Endothelial cell of umbilical vein (primary cell): ENCODE data around the gene CELF1. TPM values are rescaled to one million over a fixed set of nuclear protein-coding genes. Genes with fewer than 3 reads are reported as not detected.
A peak's percentile ranks its signal among the peaks of the same experiment; 100 is the strongest.

Experiments used
- BruUV-seq: library from RNA; stranded (reverse); fragments of 400-500 nt; replicated peaks from 2 replicates; lab custom pipeline; 2021; lab: Mats Ljungman, UMichigan
- CTCF ChIA-PET: fragments of 300-600, 350-600 bp; sonication (Branson Sonifier 250); formaldehyde crosslinking; loops from one replicate; lab custom pipeline; 2021; ENCODE audit warnings: antibody characterized with exemption, inconsistent platforms; lab: Charles Lee
- POLR2A ChIA-PET: fragments of 300-600, 350-600 bp; sonication (Branson Sonifier 250); formaldehyde crosslinking; loops from one replicate; lab custom pipeline; 2021; ENCODE audit warnings: antibody characterized with exemption, inconsistent platforms; lab: Charles Lee
- DNase-seq: peaks from one replicate; pipeline ENCODE4 v3.0.0-alpha.2; 2011; ENCODE audit warnings: low read depth, low spot score
- FAIRE-seq: peaks from 2 replicates; lab custom pipeline; 2011; peaks lifted over from hg19 to GRCh38; lab: Jason Lieb, UNC
- H2AFZ ChIP-seq: 2 replicates; pipeline ENCODE4 v1.6.0; 2012; ENCODE audit warnings: low read depth, low read length, control low read depth, inconsistent platforms
- H3K27ac ChIP-seq: 2 replicates; pipeline ENCODE4 v1.5.1; 2011; ENCODE audit warnings: low read depth, mild to moderate bottlenecking, control low read depth, low read length, moderate library complexity; ENCODE audit not compliant: insufficient read depth
- H3K27me3 ChIP-seq, 2 experiments: 2 replicates each; pipeline versions ENCODE4 v1.6.0 to v1.6.1; 2011; ENCODE audit warnings: low read length in 2 of 2, mixed read lengths in 1 of 2; ENCODE audit not compliant: control insufficient read depth in 2 of 2, insufficient read depth in 2 of 2
- H3K36me3 ChIP-seq, 2 experiments: 2 replicates in 1 of 2; 3 replicates in 1 of 2; pipeline ENCODE4 v1.5.1; 2011; ENCODE audit warnings: low read length in 2 of 2, mild to moderate bottlenecking in 1 of 2, moderate library complexity in 1 of 2; ENCODE audit not compliant: control insufficient read depth in 2 of 2, insufficient read depth in 2 of 2; ENCODE audit errors: extremely low read depth in 1 of 2
- H3K4me1 ChIP-seq: 3 replicates; pipeline ENCODE4 v1.5.1; 2011; ENCODE audit warnings: mild to moderate bottlenecking, low read length; ENCODE audit not compliant: control insufficient read depth, insufficient read depth; ENCODE audit errors: extremely low read depth
- H3K4me2 ChIP-seq: 2 replicates; pipeline ENCODE4 v1.6.1; 2011; ENCODE audit warnings: low read length, control low read depth, mixed read lengths; ENCODE audit not compliant: insufficient read depth
- H3K4me3 ChIP-seq, 3 experiments: fragments of 200-600 bp in 1 of 3; sonication (generic), shearing (Covaris generic) in 1 of 3; replicated peaks in 1 of 3; 2 replicates each; pipeline ENCODE4 v1.5.1; 2011 to 2016; ENCODE audit warnings: control low read depth in 3 of 3, low read length in 3 of 3, mild to moderate bottlenecking in 2 of 3, inconsistent platforms in 1 of 3, low read depth in 1 of 3, moderate library complexity in 1 of 3; ENCODE audit not compliant: insufficient read depth in 1 of 3
- H3K79me2 ChIP-seq: 2 replicates; pipeline ENCODE4 v1.6.0; 2012; ENCODE audit warnings: low read length, inconsistent platforms; ENCODE audit not compliant: control insufficient read depth, insufficient read depth
- H3K9ac ChIP-seq: replicated peaks from 2 replicates; pipeline ENCODE3; 2011; ENCODE audit warnings: low read length, control low read depth; ENCODE audit not compliant: insufficient read depth; ENCODE audit errors: extremely low read depth
- H3K9me1 ChIP-seq: replicated peaks from 3 replicates; pipeline ENCODE4 v1.6.0; 2011; ENCODE audit warnings: mild to moderate bottlenecking, low read length; ENCODE audit not compliant: control insufficient read depth, insufficient read depth; ENCODE audit errors: extremely low read depth
- H3K9me3 ChIP-seq: replicated peaks from 2 replicates; pipeline ENCODE4 v1.5.1; 2012; ENCODE audit warnings: low read length, inconsistent platforms; ENCODE audit not compliant: control insufficient read depth, insufficient read depth
- H4K20me1 ChIP-seq: replicated peaks from 2 replicates; pipeline ENCODE3; 2011; ENCODE audit warnings: mild to moderate bottlenecking, low read length; ENCODE audit not compliant: control insufficient read depth, insufficient read depth; ENCODE audit errors: extremely low read depth
- CTCF ChIP-seq, 2 donors: IDR thresholded peaks; 1 replicate in 1 of 2; 2 replicates in 1 of 2; pipeline ENCODE4 v1.5.1; 2011; ENCODE audit warnings: low read length in 2 of 2, mild to moderate bottlenecking in 2 of 2, moderate library complexity in 2 of 2, control low read depth in 1 of 2, inconsistent platforms in 1 of 2, low read depth in 1 of 2; ENCODE audit not compliant: insufficient read depth in 1 of 2; ENCODE audit errors: extremely low read depth in 1 of 2
- EZH2 ChIP-seq: IDR thresholded peaks from 2 replicates; pipeline ENCODE4 v1.6.1; 2012; ENCODE audit warnings: borderline replicate concordance, low read depth, mild to moderate bottlenecking, moderate library complexity, low read length, inconsistent platforms; ENCODE audit not compliant: severe bottlenecking
- FOS ChIP-seq: IDR thresholded peaks from 2 replicates; pipeline ENCODE4 v1.6.1; 2011; ENCODE audit warnings: mild to moderate bottlenecking, low read length, moderate library complexity, borderline replicate concordance; ENCODE audit not compliant: insufficient read depth
- GATA2 ChIP-seq: IDR thresholded peaks from 2 replicates; pipeline ENCODE4 v1.7.0; 2011; ENCODE audit warnings: low read depth, mild to moderate bottlenecking, moderate library complexity, mixed read lengths, low read length; ENCODE audit not compliant: insufficient read length, insufficient read depth
- JUN ChIP-seq: IDR thresholded peaks from 2 replicates; pipeline ENCODE4 v1.6.1; 2011; ENCODE audit warnings: borderline replicate concordance, low read depth; ENCODE audit not compliant: insufficient read length, insufficient read depth
- MAX ChIP-seq: IDR thresholded peaks from 2 replicates; pipeline ENCODE4 v1.6.1; 2011; ENCODE audit not compliant: insufficient read depth, insufficient read length
- MYC ChIP-seq: IDR thresholded peaks from one replicate; pipeline ENCODE4 v1.6.1; 2011; ENCODE audit warnings: mild to moderate bottlenecking, low read depth, low read length
- POLR2A ChIP-seq: IDR thresholded peaks from 2 replicates; pipeline ENCODE4 v1.6.1; 2012; ENCODE audit warnings: low read depth, mild to moderate bottlenecking, control low read depth, low read length
- POLR2AphosphoS5 ChIP-seq: IDR thresholded peaks from 2 replicates; pipeline ENCODE4 v1.6.1; 2012; ENCODE audit warnings: low read depth, mild to moderate bottlenecking, control low read depth, low read length, moderate library complexity; ENCODE audit not compliant: insufficient read depth
- dilution Hi-C: fragments of 300-500 bp; cut with MboI; formaldehyde crosslinking; loops from one replicate; pipeline ENCODE4 v1.15.0; 2019; ENCODE audit warnings: low sequenced_read_pairs; ENCODE audit not compliant: extremely low pct_ligation_motif_present
- intact Hi-C: fragments of 100-400 bp; cut with micrococcal nuclease; formaldehyde crosslinking; loops from one replicate; pipeline ENCODE4 v1.10.0; 2022
- polyA plus RNA-seq, 4 experiments: library from polyadenylated mRNA; depleted of rRNA in 3 of 4; stranded (reverse) in 3 of 4; unstranded in 1 of 4; fragments of >200 nt; gene quantifications; 2 replicates each; pipeline versions ENCODE4 v1.2.1 to v1.2.3, GENCODE V29; 2011 to 2012; ENCODE audit warnings: missing spikeins in 1 of 4
- total RNA-seq: library from RNA; stranded (reverse); gene quantifications from 2 replicates; pipeline ENCODE4 v1.2.3, GENCODE V29; 2021

CELF1 gene
- total and polyA plus RNA-seq, 2 donors (not counting 3 experiments of a cell fraction or from before 2014, with no cell fraction given): 66.3 to 120 TPM

GRCh38 chr11:47418454-47419259 is 134.3 kb downstream of the CELF1 start:
- H3K9ac ChIP-seq: no peak overlapping the region
- FAIRE-seq (no peak), DNase-seq (no peak)
- H3K79me2 ChIP-seq: no peaks in the 10 kb centered on the region
- peaks cover 16 to 52% of the 10 kb centered on the region in 2 experiments for H3K36me3 ChIP-seq
- ChIA-PET POLR2A (no interaction called here), CTCF (no interaction called here)
- H2AFZ ChIP-seq: no peak overlapping the region
- H3K27me3 ChIP-seq: no peaks in the 10 kb centered on the region
- dilution Hi-C loops: no loop called here
- H4K20me1 ChIP-seq: no peaks in the 10 kb centered on the region
- no peak overlapping the region for H3K4me3 ChIP-seq
- no peaks in the 10 kb centered on the region for H3K9me3 ChIP-seq
- TF ChIP-seq EZH2 (no peak), FOS (no peak), MAX (no peak), POLR2A (peak; percentile 12), MYC (no peak), JUN (no peak), POLR2AphosphoS5 (peak; percentile 24), CTCF (IDR thresholded peaks at IDR 0.05; ENCODE audit: extremely low read depth in 1 of 2, insufficient read depth in 1 of 2, low read depth in 1 of 2, low read length in 2 of 2) (no peak), GATA2 (no peak)
- peaks cover 16% of the 10 kb centered on the region for H3K4me1 ChIP-seq
- no peak overlapping the region for H3K27ac ChIP-seq
- no peak overlapping the region for H3K4me2 ChIP-seq
- intact Hi-C loops: loop anchor here (10.0 kb wide), 1 partner anchor 436 kb away; no protein-coding TSS in a partner anchor
- BruUV-seq: no TSS peak
- H3K9me1 ChIP-seq: no peaks in the 10 kb centered on the region
